Urinary bladder (tissue), 4 donors: ENCODE results near the gene NEU4. TPM values are rescaled to one million over a fixed set of nuclear protein-coding genes. Genes with fewer than 3 reads are reported as not detected.
"Not testable (repeated sequence)": the region's sequence is repeated elsewhere in the genome, so short reads cannot be mapped to it uniquely, and the experiment has no call there.

ENCODE experiments used
- DNase-seq: peaks from one replicate; pipeline ENCODE4 v3.0.0-alpha.2; 2015; ENCODE audit errors: extremely low spot score
- H3K27ac ChIP-seq: one replicate; pipeline ENCODE4 v1.5.1; 2013; ENCODE audit warnings: low read depth, mild to moderate bottlenecking, moderate library complexity
- H3K36me3 ChIP-seq: one replicate; pipeline ENCODE4 v1.6.1; 2013; ENCODE audit warnings: mild to moderate bottlenecking, moderate library complexity; ENCODE audit not compliant: insufficient read depth
- H3K4me1 ChIP-seq: one replicate; pipeline ENCODE4 v1.6.1; 2013; ENCODE audit warnings: mild to moderate bottlenecking, moderate library complexity; ENCODE audit not compliant: insufficient read depth
- H3K4me3 ChIP-seq: one replicate; pipeline ENCODE4 v1.5.1; 2013; ENCODE audit warnings: low read depth, low read length
- WGBS: extraction: QIAGEN DNeasy Blood & Tissue Kit; methylation state at CpG from one replicate; pipeline ENCODE4 v1.1.7; 2013; 5-methylcytosine and 5-hydroxymethylcytosine counted together
- polyA plus RNA-seq: library from polyadenylated mRNA; stranded (reverse); fragments of 200-250 nt; gene quantifications from one replicate; pipeline ENCODE4 v1.2.3, GENCODE V29; 2013
- total RNA-seq: library from RNA; depleted of rRNA; stranded (reverse); fragments of >200 nt; gene quantifications from one replicate; pipeline ENCODE4 v1.2.3, GENCODE V29; 2014
- donor health status: healthy with polysubstance abuse.
- donor health status: healthy.

Gene NEU4
- total and polyA plus RNA-seq, 2 donors, result 0.21 to 0.29 TPM

- H3K4me3 ChIP-seq, result no peak overlapping the region
- H3K4me1 ChIP-seq, result no peaks in the 10 kb centered on the region
- H3K27ac ChIP-seq, result no peak overlapping the region
- WGBS, result 80% methylated on average over 27 of the region's 27 CpGs
- no peaks in the 10 kb centered on the region for H3K36me3 ChIP-seq
- DNase-seq, result no peak
These were observed 2.4 kb downstream of the NEU4 start for GRCh38 chr2:241811201-241811951.

- Histone ChIP-seq H3K27ac (no peak overlapping the region), H3K4me1 (no peaks in the 10 kb centered on the region), H3K4me3 (no peak overlapping the region), H3K36me3 (no peaks in the 10 kb centered on the region)
- no peak for DNase-seq
- WGBS, result 77% methylated on average over 20 of the region's 20 CpGs
These were observed 3.1 kb downstream of the NEU4 start for GRCh38 chr2:241811952-241812729.

- 84% methylated on average over 40 of the region's 40 CpGs for WGBS
- no peak overlapping the region for H3K27ac ChIP-seq
- DNase-seq, result no peak
- no peaks in the 10 kb centered on the region for H3K4me1 ChIP-seq
- no peak overlapping the region for H3K4me3 ChIP-seq
- H3K36me3 ChIP-seq, result no peaks in the 10 kb centered on the region
These were observed 4.0 kb downstream of the NEU4 start for GRCh38 chr2:241812730-241813643.

- H3K4me1 ChIP-seq, result no peaks in the 10 kb centered on the region
- H3K27ac ChIP-seq, result no peak overlapping the region
- no peak for DNase-seq
- WGBS, result 60% methylated on average over 20 of the region's 20 CpGs
- no peak overlapping the region for H3K4me3 ChIP-seq
- H3K36me3 ChIP-seq, result no peaks in the 10 kb centered on the region
These were observed 4.8 kb downstream of the NEU4 start for GRCh38 chr2:241813644-241814392.

- DNase-seq, result no peak
These were observed 5.3 kb downstream of the NEU4 start for GRCh38 chr2:241814393-241814642.

GRCh38 chr2:241814643-241815476, 5.9 kb downstream of the NEU4 start:
- 84% methylated on average over 52 of the region's 52 CpGs for WGBS
- H3K4me3 ChIP-seq, result no peak overlapping the region

More at GRCh38 chr2:241814393-241814642, 5.3 kb downstream of the NEU4 start:
- 85% methylated on average over 17 of the region's 17 CpGs for WGBS
- H3K4me3 ChIP-seq, result no peak overlapping the region
- H3K27ac ChIP-seq, result no peak overlapping the region
- no peaks in the 10 kb centered on the region for H3K4me1 ChIP-seq
- no peaks in the 10 kb centered on the region for H3K36me3 ChIP-seq

GRCh38 chr2:241815477-241816430, 6.8 kb downstream of the NEU4 start:
- H3K36me3 ChIP-seq, result no peaks in the 10 kb centered on the region
- whole genome bisulfite sequencing, result 82% methylated on average over 48 of the region's 48 CpGs
- no peak overlapping the region for H3K4me3 ChIP-seq
- DNase-seq, result no peak
- H3K27ac ChIP-seq, result no peak overlapping the region
- no peaks in the 10 kb centered on the region for H3K4me1 ChIP-seq

More at GRCh38 chr2:241814643-241815476, 5.9 kb downstream of the NEU4 start:
- Histone ChIP-seq H3K27ac (no peak overlapping the region), H3K36me3 (no peaks in the 10 kb centered on the region), H3K4me1 (no peaks in the 10 kb centered on the region)
- DNase-seq, result no peak

- 73% methylated on average over 33 of the region's 33 CpGs for WGBS
- Histone ChIP-seq H3K4me1 (no peaks in the 10 kb centered on the region), H3K36me3 (no peaks in the 10 kb centered on the region), H3K27ac (no peak overlapping the region), H3K4me3 (no peak overlapping the region)
- no peak for DNase-seq
These were observed 7.6 kb downstream of the NEU4 start for GRCh38 chr2:241816431-241817121.

- 47% methylated on average over 16 of the region's 16 CpGs for WGBS
- H3K27ac ChIP-seq, result no peak overlapping the region
- DNase-seq, result no peak
These were observed 8.3 kb downstream of the NEU4 start for GRCh38 chr2:241817126-241817820.

GRCh38 chr2:241817821-241818215, 8.8 kb downstream of the NEU4 start:
- DNase-seq, H3K4me1 ChIP-seq, H3K27ac ChIP-seq, H3K4me3 ChIP-seq, H3K36me3 ChIP-seq: not testable (repeated sequence)
- 82% methylated on average over 10 of the region's 10 CpGs for WGBS

More at GRCh38 chr2:241817126-241817820, 8.3 kb downstream of the NEU4 start:
- Histone ChIP-seq H3K4me1 (no peaks in the 10 kb centered on the region), H3K36me3 (no peaks in the 10 kb centered on the region), H3K4me3 (no peak overlapping the region)
